ENCODE measurements around the gene TTF1.
A peak's percentile ranks its signal among the peaks of the same experiment; 100 is the strongest.

The TTF1 gene

DNA sequence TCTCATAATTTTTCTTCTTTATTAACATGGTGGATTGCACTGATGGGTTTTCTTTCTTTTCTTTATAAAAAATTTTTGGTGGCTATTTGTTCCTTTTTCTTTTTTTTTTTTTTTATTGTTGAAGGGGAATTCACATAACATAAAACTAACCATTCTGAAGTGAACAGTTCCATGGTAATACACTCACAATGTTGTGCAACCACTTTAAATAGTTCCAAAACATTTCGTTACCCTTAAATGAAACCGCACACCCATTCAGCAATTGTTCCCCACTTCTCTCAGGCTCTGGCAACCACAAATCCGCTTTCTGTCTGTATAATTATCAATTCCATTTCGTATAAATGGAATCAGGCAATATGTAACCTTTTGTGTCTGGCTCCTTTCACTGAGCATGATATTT lies 40.2 kb downstream of the TTF1 start:
- no peak for DNase-seq (ENCODE audit: low read depth)

DNA sequence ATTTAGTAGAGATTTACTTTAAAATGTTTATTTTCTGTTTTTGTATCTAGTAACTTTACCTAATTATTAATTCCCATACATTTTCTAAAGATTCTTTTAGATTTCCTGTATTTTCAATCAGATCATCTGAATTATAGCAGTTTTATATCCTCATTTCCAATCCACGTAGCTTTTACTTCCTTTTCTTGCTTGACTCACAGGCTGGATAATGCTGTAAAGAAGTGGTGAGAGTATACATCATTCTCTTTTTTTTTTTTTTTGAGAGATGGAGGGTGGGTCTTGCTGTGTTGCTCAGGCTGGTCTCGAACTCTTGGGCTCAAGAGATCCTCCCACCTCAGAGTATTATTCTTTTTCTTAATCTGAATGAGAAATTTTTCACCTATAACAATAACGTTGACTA lies 40.7 kb downstream of the TTF1 start:
- DNase-seq (ENCODE audit: low read depth), result no peak

- no peak for DNase-seq (ENCODE audit: low read depth)
Observed at GRCh38 chr9:132364068-132364467, 42.6 kb downstream of the TTF1 start.

GRCh38 chr9:132357764-132358163 lies 48.9 kb downstream of the TTF1 start:
- DNase-seq (ENCODE audit: low read depth), result no peak

DNA sequence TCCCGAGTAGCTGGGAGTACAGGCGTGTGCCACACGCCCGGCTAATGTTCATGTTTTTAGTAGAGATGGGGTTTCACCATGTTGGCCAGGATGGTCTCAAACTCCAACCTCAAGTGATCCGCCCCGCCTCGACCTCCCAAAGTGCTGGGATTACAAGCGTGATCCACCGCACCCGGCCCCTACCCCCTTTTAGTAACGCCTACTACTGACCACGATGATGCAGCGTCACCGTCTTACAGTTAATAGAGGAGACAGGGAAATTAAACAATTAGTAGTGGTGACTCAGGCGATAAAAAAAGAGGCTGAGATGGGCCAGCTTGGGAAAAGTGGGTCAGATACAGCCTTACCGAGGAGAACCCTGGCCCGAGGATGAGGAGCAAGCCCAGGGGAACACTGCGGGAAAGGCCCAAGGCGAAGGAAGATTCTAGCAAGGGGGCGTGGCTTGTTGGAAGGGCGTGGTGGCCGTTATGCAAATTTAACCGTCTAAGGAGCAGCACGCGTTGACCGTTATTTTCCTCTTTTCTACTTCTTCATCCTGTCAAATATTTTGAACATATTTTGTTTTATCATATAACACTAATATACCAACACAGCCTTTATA lies 50.2 kb downstream of the TTF1 start:
- DNase-seq (ENCODE audit: low read depth), result no peak

GRCh38 chr9:132354637-132355355 lies 51.8 kb downstream of the TTF1 start, which contains the start of gene SETX:
TSS of gene SETX (minus strand) at chr9:132354986. CDS start at chr9:132349428, 5,558 bp downstream.
- peak; percentile 97 for DNase-seq (ENCODE audit: low read depth)

- peak; percentile 14 for DNase-seq (ENCODE audit: low read depth)
Observed at GRCh38 chr9:132351404-132352045, 55.1 kb downstream of the TTF1 start.

DNA sequence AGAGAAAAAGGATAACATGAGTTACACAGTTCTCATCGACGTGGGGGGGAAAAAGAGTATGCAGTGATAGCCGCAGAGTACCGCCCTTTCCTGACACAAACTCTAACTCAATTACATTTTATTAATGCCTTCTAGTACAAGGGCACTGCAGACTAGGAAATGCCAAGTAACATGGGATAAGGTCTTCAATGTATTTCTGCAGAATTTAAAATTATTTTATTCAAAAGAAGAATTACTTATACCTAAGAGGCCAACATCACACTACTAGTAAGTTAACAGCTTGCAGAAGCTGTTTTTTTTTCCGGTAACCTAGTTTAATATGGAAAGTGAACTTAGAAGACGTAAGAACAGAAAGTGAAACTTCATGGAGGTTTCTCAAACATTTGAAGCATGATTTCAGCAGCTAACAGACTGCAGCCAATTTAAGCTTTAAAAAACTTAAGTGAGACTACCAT lies 55.8 kb downstream of the TTF1 start:
- peak; percentile 8 for DNase-seq (ENCODE audit: low read depth)

DNA sequence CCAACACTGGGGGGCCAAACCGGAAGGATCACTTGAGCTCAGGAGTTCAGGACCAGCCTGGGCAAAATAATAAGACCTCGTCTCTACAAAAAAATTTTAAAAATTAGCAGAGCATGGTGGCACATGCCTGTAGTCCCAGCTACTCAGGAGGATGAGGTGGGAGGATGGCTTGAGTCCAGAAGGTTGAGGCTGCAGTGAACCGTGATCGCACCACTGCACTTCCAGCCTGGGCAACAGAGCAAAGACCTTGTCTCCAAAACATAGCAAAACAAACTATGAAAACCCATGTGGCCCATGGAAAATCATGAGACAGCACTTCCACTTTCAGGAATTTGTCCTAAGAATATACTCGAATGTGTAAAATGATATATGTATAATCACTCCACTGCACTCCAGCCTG lies 58.0 kb downstream of the TTF1 start:
- DNase-seq (ENCODE audit: low read depth), result no peak

- DNase-seq (ENCODE audit: low read depth), result no peak
Observed at GRCh38 chr9:132346177-132346576, 60.5 kb downstream of the TTF1 start.

- DNase-seq (ENCODE audit: low read depth), result no peak
Observed at GRCh38 chr9:132341177-132341840, 65.3 kb downstream of the TTF1 start.

DNA sequence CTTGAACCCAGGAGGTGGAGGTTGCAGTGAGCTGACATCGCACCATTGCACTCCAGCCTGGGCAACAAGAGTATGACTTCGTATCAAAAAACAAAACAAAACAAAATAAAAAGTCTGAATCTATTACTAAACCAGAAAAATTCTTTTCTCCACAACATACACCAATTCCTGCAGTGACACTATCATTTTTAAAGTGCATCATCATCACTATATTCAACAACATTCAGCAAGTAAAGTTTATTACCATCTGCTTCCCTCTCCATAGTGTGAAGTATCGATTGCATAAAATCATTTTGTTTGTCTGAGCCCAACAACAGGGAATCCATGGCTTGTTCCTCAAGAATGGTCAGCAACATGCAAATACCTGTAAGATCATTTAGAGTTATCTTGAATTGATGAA lies 72.3 kb downstream of the TTF1 start:
- DNase-seq (ENCODE audit: low read depth), result no peak

- DNase-seq (ENCODE audit: low read depth), result no peak
Observed at GRCh38 chr9:132333556-132333955, 73.1 kb downstream of the TTF1 start.

DNA sequence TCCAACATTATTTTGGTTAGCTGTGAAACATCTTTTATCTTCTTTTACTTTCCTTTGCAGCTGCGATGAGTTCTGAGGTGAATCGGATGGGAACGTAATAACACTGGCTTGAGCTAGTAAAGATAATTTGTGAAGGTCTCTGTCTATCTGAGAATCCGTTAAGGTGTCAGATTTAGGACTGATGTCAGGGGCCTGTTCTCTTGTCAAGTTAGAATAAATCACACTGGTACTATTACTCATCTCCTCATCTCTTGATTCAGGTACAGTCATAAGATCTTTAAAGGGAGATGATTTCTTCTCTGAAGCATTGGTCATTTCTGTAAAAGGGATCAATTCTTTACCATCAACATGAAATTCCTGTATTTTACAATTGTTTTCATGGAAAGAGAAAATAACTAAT lies 78.1 kb downstream of the TTF1 start:
- no peak for DNase-seq (ENCODE audit: low read depth)

GRCh38 chr9:132327537-132327936 lies 79.1 kb downstream of the TTF1 start:
- DNase-seq (ENCODE audit: low read depth), result no peak
